SK-N-SH (cell line): ENCODE results near the gene CHMP1B.

ENCODE experiments used
- CHD2 ChIP-seq: fragments of 150-350 bp; IDR thresholded peaks from 2 replicates; pipeline ENCODE4 v1.6.1; 2018; ENCODE audit warnings: low read length; ENCODE audit not compliant: partially characterized antibody
- CTCF ChIP-seq: fragments of 200-600 bp; sonication (generic); IDR thresholded peaks from 2 replicates; pipeline ENCODE4 v1.6.1; 2017; ENCODE audit warnings: antibody characterized with exemption, mild to moderate bottlenecking, moderate library complexity
- EZH2phosphoT487 ChIP-seq: fragments of 200-600 bp; sonication (generic); IDR thresholded peaks from 2 replicates; pipeline ENCODE4 v1.6.1; 2017; ENCODE audit warnings: low read depth, mixed run types, mild to moderate bottlenecking, antibody characterized with exemption, moderate library complexity, borderline replicate concordance
- GABPA ChIP-seq: IDR thresholded peaks from 2 replicates; pipeline ENCODE4 v1.4.0; 2012; ENCODE audit warnings: low read depth, mild to moderate bottlenecking
- MAX ChIP-seq: IDR thresholded peaks from 2 replicates; pipeline ENCODE4 v1.4.0; 2012; ENCODE audit warnings: low read depth
- NRF1 ChIP-seq: IDR thresholded peaks from 2 replicates; pipeline ENCODE4 v1.6.1; 2012; ENCODE audit warnings: low read depth, mild to moderate bottlenecking, low read length
- POLR2AphosphoS5 ChIP-seq: IDR thresholded peaks from 2 replicates; pipeline ENCODE4 v1.6.1; 2012; ENCODE audit warnings: low read depth, low read length
- RAD21 ChIP-seq: IDR thresholded peaks from 2 replicates; pipeline ENCODE4 v1.6.1; 2012; ENCODE audit warnings: mild to moderate bottlenecking, low read length
- RFX5 ChIP-seq: IDR thresholded peaks from 2 replicates; pipeline ENCODE4 v1.6.1; 2012; ENCODE audit warnings: mild to moderate bottlenecking, improper control_type of control experiment, low read length
- TAF1 ChIP-seq: IDR thresholded peaks from 2 replicates; pipeline ENCODE4 v1.6.1; 2012; ENCODE audit warnings: low read depth, mild to moderate bottlenecking, low read length, moderate library complexity, borderline replicate concordance
- TEAD4 ChIP-seq: IDR thresholded peaks from 2 replicates; pipeline ENCODE4 v1.4.0; 2012; ENCODE audit warnings: mild to moderate bottlenecking, borderline replicate concordance; ENCODE audit not compliant: insufficient read depth
- USF2 ChIP-seq: fragments of 150-350 bp; IDR thresholded peaks from 2 replicates; pipeline ENCODE4 v1.6.1; 2017; ENCODE audit warnings: antibody characterized with exemption, low read length, low read depth, borderline replicate concordance
- YY1 ChIP-seq: IDR thresholded peaks from 2 replicates; pipeline ENCODE4 v1.4.0; 2012; ENCODE audit warnings: low read depth, mild to moderate bottlenecking
- ZBTB33 ChIP-seq: IDR thresholded peaks from 2 replicates; pipeline ENCODE4 v1.4.0; 2012; ENCODE audit warnings: low read depth, borderline replicate concordance

GRCh38 chr18:11874676-11875075 lies 23.5 kb downstream of the CHMP1B start:
- TF ChIP-seq POLR2AphosphoS5 = no peak
- TF ChIP-seq CTCF = peak; percentile 10; the same call in 1 of the 2 replicates
- no peak for TF ChIP-seq USF2
- TF ChIP-seq RAD21 = no peak
- TF ChIP-seq TEAD4 = no peak
- no peak for TF ChIP-seq GABPA
- no peak for TF ChIP-seq TAF1
- no peak for TF ChIP-seq MAX
- TF ChIP-seq YY1 = no peak
- TF ChIP-seq NRF1 = no peak
- no peak for TF ChIP-seq CHD2
- no peak for TF ChIP-seq ZBTB33
- TF ChIP-seq EZH2phosphoT487 = no peak
- no peak for TF ChIP-seq RFX5
